GM23338 (cell line): Measurements from ENCODE around the gene STK32C.

ENCODE experiments used
- CTCF ChIP-seq, 2 experiments: fragments of 200-600 bp in 1 of 2; sonication (generic) in 1 of 2; conservative IDR thresholded peaks; 2 replicates each; pipeline versions ENCODE4 v1.5.1 to v1.6.1; 2016 to 2017; ENCODE audit warnings: antibody characterized with exemption in 2 of 2, low read depth in 2 of 2, mild to moderate bottlenecking in 2 of 2, moderate library complexity in 1 of 2
- EZH2 ChIP-seq: fragments of 200-600 bp; sonication (generic); IDR thresholded peaks from one replicate; pipeline ENCODE4 v1.8.0; 2017; ENCODE audit warnings: antibody characterized with exemption, mild to moderate bottlenecking, low read depth; ENCODE audit not compliant: unreplicated experiment
- NANOG ChIP-seq: IDR thresholded peaks from 2 replicates; pipeline ENCODE4 v1.6.1; 2016; ENCODE audit warnings: antibody characterized with exemption, borderline replicate concordance
- POLR2AphosphoS5 ChIP-seq: IDR thresholded peaks from 2 replicates; pipeline ENCODE4 v1.6.1; 2016; ENCODE audit warnings: antibody characterized with exemption, low read depth

- no peak for TF ChIP-seq POLR2AphosphoS5
- no peak for TF ChIP-seq CTCF (conservative IDR thresholded peaks at IDR 0.05; ENCODE audit: low read depth in 2 of 2)
- no peak for TF ChIP-seq EZH2
- TF ChIP-seq NANOG, result no peak
Observed at GRCh38 chr10:132271458-132272230, 36.1 kb downstream of the STK32C start.
